SK-N-SH (cell line): ENCODE data around the gene EVA1A.

Experiments
- CTCF ChIP-seq: fragments of 200-600 bp; sonication (generic); IDR thresholded peaks from 2 replicates; pipeline ENCODE4 v1.6.1; 2017; ENCODE audit warnings: antibody characterized with exemption, mild to moderate bottlenecking, moderate library complexity
- EP300 ChIP-seq, 2 experiments: IDR thresholded peaks; 2 replicates each; pipeline versions ENCODE4 v1.4.0 to v1.6.1; 2012; ENCODE audit warnings: borderline replicate concordance in 1 of 2, low read depth in 1 of 2, low read length in 1 of 2
- EZH2phosphoT487 ChIP-seq: fragments of 200-600 bp; sonication (generic); IDR thresholded peaks from 2 replicates; pipeline ENCODE4 v1.6.1; 2017; ENCODE audit warnings: low read depth, mixed run types, mild to moderate bottlenecking, antibody characterized with exemption, moderate library complexity, borderline replicate concordance
- FOSL2 ChIP-seq: IDR thresholded peaks from 2 replicates; pipeline ENCODE4 v1.4.0; 2012; ENCODE audit warnings: low read depth, mild to moderate bottlenecking, moderate library complexity, borderline replicate concordance
- FOXJ3 ChIP-seq: sonication (generic); formaldehyde crosslinking; IDR thresholded peaks from 2 replicates; pipeline ENCODE4 v1.5.1; 2020; ENCODE audit warnings: mild to moderate bottlenecking, missing genetic modification reagents
- GABPA ChIP-seq: IDR thresholded peaks from 2 replicates; pipeline ENCODE4 v1.4.0; 2012; ENCODE audit warnings: low read depth, mild to moderate bottlenecking
- GATA2 ChIP-seq: sonication (generic); formaldehyde crosslinking; IDR thresholded peaks from 2 replicates; pipeline ENCODE4 v1.5.0; 2020; ENCODE audit warnings: mild to moderate bottlenecking, missing genetic modification reagents
- JUND ChIP-seq: IDR thresholded peaks from 2 replicates; pipeline ENCODE4 v1.4.0; 2012
- MEF2A ChIP-seq: IDR thresholded peaks from 2 replicates; pipeline ENCODE4 v1.4.0; 2012; ENCODE audit warnings: low read depth, borderline replicate concordance
- PBX3 ChIP-seq: IDR thresholded peaks from 2 replicates; pipeline ENCODE4; 2012
- POLR2AphosphoS5 ChIP-seq: IDR thresholded peaks from 2 replicates; pipeline ENCODE4 v1.6.1; 2012; ENCODE audit warnings: low read depth, low read length
- REST ChIP-seq: IDR thresholded peaks from 2 replicates; pipeline ENCODE4 v1.6.1; 2012; ENCODE audit warnings: mild to moderate bottlenecking, low read depth, low read length, moderate library complexity
- USF1 ChIP-seq: IDR thresholded peaks from 2 replicates; pipeline ENCODE4 v1.4.0; 2012; ENCODE audit warnings: low read depth, borderline replicate concordance
- USF2 ChIP-seq: fragments of 150-350 bp; IDR thresholded peaks from 2 replicates; pipeline ENCODE4 v1.6.1; 2017; ENCODE audit warnings: antibody characterized with exemption, low read length, low read depth, borderline replicate concordance

- TF ChIP-seq MEF2A (no peak), EP300 (IDR thresholded peaks at IDR 0.05; ENCODE audit: borderline replicate concordance in 1 of 2, low read depth in 1 of 2, low read length in 1 of 2) (peak in 1 of 2 experiments; percentile 86; a peak in 2 of 4 replicates), CTCF (no peak), FOSL2 (peak; percentile 71), EZH2phosphoT487 (no peak), GATA2 (CRISPR knock-in tag) (no peak), USF1 (no peak), GABPA (no peak), JUND (peak; percentile 83), USF2 (no peak), PBX3 (no peak; the same call in 1 of the 2 replicates), POLR2AphosphoS5 (no peak; the same call in 1 of the 2 replicates), FOXJ3 (CRISPR knock-in tag) (no peak), REST (no peak)
Observed at GRCh38 chr2:75595541-75596395, 35.0 kb upstream of the EVA1A start.
